GM18873 (cell line): Measurements from ENCODE around the gene NT5DC1.

ENCODE experiments used
- ATAC-seq: cut with Tn5 transposase; IDR thresholded peaks from one replicate; pipeline ENCODE4 v1.9.1; 2021; ENCODE audit warnings: mild to moderate bottlenecking, moderate library complexity, moderate number of reproducible peaks; ENCODE audit not compliant: unreplicated experiment, low FRiP score

The NT5DC1 gene

GRCh38 chr6:116175344-116175743, 74.7 kb downstream of the NT5DC1 start:
- no peak for ATAC-seq

- no peak for ATAC-seq
Observed at GRCh38 chr6:116176596-116176995, 75.9 kb downstream of the NT5DC1 start.

- no peak for ATAC-seq
Observed at GRCh38 chr6:116180375-116180774, 79.7 kb downstream of the NT5DC1 start.

GRCh38 chr6:116189472-116189871, 88.8 kb downstream of the NT5DC1 start:
- ATAC-seq: no peak

- ATAC-seq: no peak
Observed at GRCh38 chr6:116190550-116190949, 89.9 kb downstream of the NT5DC1 start.

DNA sequence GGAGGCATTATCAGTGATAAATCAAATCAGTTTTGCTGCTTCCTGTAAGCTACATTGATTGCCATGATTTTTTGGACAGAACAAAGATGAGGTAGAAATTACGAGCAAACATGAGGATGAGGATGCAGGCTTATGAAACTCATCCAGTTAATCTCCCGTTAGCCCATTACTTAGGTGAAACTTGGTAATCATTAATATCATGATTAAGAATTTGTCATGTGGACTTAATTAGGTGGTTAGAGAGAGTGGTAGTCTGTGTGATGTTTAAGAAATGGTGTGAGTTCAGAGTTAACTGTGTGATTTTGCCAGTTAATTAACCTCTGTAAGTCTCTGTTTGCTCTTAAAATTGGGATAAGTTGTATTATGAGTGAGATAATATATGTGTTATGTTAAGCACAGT, 91.2 kb downstream of the NT5DC1 start:
- no peak for ATAC-seq

DNA sequence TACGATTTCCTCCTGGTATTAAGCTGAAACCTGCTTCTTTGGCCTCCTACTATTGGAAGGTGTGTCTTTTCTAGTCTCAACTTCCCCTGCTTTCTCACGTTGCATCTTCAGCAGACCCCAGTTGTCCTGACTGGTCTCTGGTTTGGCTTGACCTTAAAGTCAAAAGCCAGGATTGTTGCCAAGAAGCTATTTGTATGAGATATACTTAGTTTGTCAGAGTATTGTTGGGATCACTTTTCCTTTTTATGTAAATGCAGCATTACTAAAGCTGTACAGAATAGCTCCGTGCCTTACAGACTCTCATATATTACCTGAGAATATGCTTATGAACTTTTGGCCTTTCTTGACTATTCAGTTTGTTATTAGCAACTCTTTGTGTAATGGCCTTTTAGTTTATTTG, 92.1 kb downstream of the NT5DC1 start:
- no peak for ATAC-seq

GRCh38 chr6:116196841-116197240, 96.2 kb downstream of the NT5DC1 start:
- ATAC-seq: no peak

DNA sequence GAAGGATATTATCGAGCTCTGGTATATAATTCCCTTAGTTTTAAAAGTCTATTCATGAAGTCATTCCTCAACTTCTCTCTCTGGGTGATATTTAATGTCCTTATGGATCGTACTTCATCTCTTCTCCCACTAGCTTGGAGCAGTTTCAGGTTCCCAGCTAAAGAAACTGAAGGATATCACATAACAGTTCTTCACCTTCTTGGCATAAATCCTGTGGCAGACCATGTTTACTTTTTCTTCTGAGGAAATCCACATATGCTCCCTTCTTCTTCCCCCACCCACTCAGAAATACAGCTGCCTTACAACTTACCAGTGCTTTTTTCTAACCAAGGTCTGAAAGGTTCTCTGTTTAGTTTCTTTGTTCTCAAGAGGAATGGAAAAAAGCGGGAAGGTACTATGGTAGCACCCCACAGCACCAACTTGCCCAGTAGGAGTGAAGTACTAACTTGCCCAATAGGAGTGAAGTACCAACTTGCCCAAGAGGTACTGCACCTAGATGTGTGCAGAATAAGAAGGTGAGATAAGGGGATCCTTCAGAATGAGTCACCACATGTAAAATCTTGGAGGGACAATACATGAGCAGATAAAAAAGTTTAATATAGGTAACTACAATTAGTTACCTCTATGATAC, 100.1 kb downstream of the NT5DC1 start:
- ATAC-seq: no peak

DNA sequence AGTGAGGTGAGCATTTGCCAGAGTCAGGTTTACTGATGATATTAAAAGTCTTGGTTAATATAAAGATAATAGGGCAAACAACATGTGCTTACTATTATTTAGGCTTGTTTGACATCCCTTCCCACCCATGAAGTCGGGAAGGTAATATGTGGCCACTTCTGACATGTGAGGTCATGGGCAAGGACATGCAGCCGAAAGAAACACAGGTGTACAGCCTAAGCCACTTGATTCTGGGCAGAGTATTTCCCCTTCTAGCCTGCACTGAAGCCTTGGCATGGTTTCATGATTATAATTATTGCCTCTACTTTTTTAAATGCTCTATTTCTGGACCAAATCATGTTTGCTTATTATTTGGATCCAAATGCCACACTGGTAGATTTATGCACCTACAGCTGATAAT, 100.9 kb downstream of the NT5DC1 start:
- ATAC-seq: no peak

GRCh38 chr6:116205281-116205680, 104.6 kb downstream of the NT5DC1 start:
- no peak for ATAC-seq

GRCh38 chr6:116206231-116206903, 105.7 kb downstream of the NT5DC1 start:
- no peak for ATAC-seq

DNA sequence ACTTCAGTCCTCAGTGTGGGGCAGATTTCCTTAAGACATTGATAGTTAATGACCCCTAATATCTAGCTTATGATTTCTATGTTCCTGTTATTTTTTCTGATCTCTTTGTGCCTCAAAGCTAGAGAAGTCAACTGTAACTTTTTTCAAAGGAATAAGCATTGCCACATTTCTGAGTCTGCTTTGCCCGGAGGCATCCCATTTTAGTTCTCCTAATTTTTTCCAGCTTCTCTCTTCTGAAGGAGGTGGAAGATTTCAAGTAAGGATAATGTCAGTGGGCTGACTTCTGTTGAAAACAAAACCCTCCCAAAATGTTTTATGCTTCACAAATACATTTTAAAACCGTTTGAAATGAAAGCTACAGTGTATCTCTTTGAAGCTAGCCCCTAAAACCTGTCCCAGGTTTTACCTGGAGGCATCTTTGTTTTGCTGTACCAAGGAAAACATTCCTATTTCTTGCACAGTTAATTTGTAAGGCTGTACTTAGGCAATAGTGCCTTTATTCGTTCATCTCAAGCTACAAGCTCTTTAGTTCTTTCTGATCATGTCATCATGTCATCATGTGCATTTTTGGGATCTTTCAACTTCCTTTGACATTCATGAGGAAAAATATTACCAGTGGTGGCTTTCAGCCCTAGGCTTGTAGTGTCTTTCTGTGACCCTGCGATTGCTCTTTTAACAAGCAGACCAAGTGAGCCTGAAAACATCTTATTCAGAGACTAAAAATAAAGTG, 107.6 kb downstream of the NT5DC1 start:
- no peak for ATAC-seq

DNA sequence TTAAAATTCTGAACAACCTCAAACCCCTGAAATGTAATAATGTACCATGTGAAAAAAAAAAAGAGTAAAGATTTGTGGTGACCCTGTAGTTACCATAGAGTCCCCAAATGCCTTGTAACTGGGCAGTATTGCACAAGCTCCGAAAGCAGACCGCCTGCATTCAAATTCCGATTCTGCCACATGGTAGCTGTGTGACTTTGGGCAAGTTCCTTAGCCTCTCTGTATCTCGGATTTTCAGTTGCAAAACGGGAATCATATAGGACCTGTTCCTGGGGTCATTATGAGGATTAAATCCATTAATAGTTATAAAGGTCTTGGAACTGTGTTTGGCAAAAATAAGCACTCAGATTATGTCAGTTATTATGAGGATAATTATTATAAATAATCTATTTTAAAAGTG, 109.7 kb downstream of the NT5DC1 start:
- ATAC-seq: no peak

DNA sequence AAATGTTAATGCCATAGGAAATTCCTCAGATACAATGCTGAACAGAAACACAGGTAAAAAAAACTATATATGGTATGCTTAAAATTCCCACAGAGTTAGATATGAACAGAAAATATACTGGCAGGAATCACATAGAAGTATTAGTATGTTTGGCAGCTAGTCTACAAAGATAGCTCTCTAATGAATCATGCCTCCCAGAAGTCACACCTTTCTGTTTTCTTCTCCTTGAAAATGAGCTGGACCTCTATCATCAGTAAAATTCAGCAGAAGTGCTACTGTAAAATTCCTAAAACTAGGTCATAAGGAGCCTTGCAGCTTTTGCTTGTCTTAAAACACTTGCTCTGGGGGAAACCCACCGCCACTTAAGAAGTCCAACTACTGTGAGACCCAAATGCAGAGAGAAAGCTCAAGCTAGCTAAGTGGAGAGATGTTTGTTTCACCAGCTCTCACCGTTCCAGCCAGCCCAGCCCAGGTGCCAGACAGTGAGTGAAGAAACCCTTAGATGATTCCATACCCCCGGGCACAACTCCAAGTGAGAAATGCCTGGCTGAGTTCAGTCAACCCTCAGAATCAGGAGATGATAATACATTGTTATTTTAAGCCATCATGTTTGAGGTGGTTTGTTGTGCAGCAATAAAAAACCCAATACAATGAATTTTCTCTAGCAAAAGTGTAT, 110.2 kb downstream of the NT5DC1 start:
- no peak for ATAC-seq

GRCh38 chr6:116214681-116215080, 114.0 kb downstream of the NT5DC1 start:
- no peak for ATAC-seq

GRCh38 chr6:116215414-116215813, 114.8 kb downstream of the NT5DC1 start:
- ATAC-seq: no peak

DNA sequence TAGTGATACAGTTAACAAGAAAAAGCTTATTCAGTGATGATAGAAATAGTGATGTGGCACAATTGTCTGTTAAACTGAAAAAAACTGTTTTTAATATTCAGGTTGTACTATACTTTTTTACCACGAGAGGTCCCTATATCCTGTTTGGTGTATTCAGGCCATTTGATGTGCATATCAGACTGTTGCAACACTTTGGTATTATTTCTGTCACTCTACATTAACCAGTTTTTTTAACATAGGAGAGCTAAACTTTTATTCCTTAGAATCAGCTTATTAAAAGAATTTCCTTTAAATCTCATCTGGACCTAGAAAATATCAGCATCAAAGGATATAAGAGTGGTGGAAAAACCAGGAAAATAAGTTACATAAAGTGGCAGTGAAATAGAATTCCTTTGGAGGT, 116.4 kb downstream of the NT5DC1 start:
- ATAC-seq: no peak

GRCh38 chr6:116218172-116218633, 117.5 kb downstream of the NT5DC1 start:
- ATAC-seq: no peak

DNA sequence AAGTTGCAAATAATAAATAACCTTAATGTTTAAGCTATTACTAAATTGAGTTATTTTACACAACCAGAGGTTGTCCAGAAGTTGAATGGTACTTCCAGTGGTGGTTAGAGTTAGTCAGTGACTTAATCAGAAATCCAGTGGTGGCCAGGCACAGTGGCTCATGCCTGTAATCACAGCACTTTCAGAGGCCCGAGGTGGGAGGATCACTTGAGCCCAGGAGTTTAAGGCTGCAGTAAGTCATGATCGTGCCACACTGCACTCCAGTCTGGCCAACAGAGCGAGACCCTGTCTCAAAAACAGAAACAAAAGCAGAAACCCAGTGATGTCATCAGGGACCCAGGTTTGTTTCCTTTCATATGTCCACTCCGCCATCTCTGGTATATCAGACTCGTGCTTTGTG, 118.2 kb downstream of the NT5DC1 start:
- no peak for ATAC-seq

GRCh38 chr6:116221067-116221466, 120.4 kb downstream of the NT5DC1 start:
- ATAC-seq: no peak
